SU-DHL-6 (cell line): ENCODE data around the gene ABCA6.

Source experiments
- H2AFZ ChIP-seq: fragments of 200-600 bp; sonication (generic); 2 replicates; pipeline ENCODE4 v1.6.1; 2014; ENCODE audit warnings: low read depth, mild to moderate bottlenecking, moderate library complexity, mixed read lengths, antibody characterized with exemption, low read length; ENCODE audit not compliant: severe bottlenecking
- H3F3A ChIP-seq: fragments of 200-600 bp; shearing (Covaris generic); 2 replicates; pipeline ENCODE4 v1.6.0; 2016; ENCODE audit warnings: antibody characterized with exemption, mild to moderate bottlenecking; ENCODE audit not compliant: insufficient read depth
- H3K27ac ChIP-seq: fragments of 200-600 bp; sonication (generic); 2 replicates; pipeline ENCODE4 v1.5.1; 2016; ENCODE audit warnings: low read depth, mild to moderate bottlenecking, low read length, moderate library complexity, mixed read lengths
- H3K27me3 ChIP-seq: fragments of 200-600 bp; sonication (generic), shearing (Covaris generic); 2 replicates; pipeline ENCODE4 v1.6.0; 2014; ENCODE audit warnings: mild to moderate bottlenecking, low read length
- H3K36me3 ChIP-seq: fragments of 200-600 bp; sonication (generic); 2 replicates; pipeline ENCODE4 v1.6.1; 2014; ENCODE audit warnings: mild to moderate bottlenecking, low read length, mixed read lengths
- H3K4me2 ChIP-seq: fragments of 300-600, 200-600 bp; shearing (Covaris generic), sonication (generic); 2 replicates; pipeline ENCODE4 v1.6.0; 2014; ENCODE audit warnings: low read length, low read depth, mild to moderate bottlenecking; ENCODE audit not compliant: poor library complexity, severe bottlenecking
- H3K4me3 ChIP-seq: fragments of 200-600 bp; sonication (generic); 2 replicates; pipeline ENCODE4 v1.5.1; 2014; ENCODE audit warnings: antibody characterized with exemption, low read length, mild to moderate bottlenecking, mixed read lengths; ENCODE audit not compliant: insufficient read depth, poor library complexity, severe bottlenecking
- H3K79me2 ChIP-seq: fragments of 200-600 bp; sonication (generic); 2 replicates; pipeline ENCODE4 v1.6.1; 2014; ENCODE audit warnings: mild to moderate bottlenecking, low read length, moderate library complexity; ENCODE audit not compliant: insufficient read depth
- H3K9ac ChIP-seq: fragments of 200-600 bp; sonication (generic); 2 replicates; pipeline ENCODE4 v1.7.0; 2014; ENCODE audit warnings: mild to moderate bottlenecking, low read length
- H3K9me2 ChIP-seq: fragments of 200-600 bp; sonication (generic); replicated peaks from 2 replicates; pipeline ENCODE4 v1.6.1; 2014; ENCODE audit warnings: low read length; ENCODE audit not compliant: insufficient read depth
- H3K9me3 ChIP-seq: fragments of 200-600 bp; sonication (generic); 2 replicates; pipeline ENCODE4 v1.6.1; 2014; ENCODE audit warnings: low read length, mixed read lengths; ENCODE audit not compliant: insufficient read depth
- H4K20me1 ChIP-seq: fragments of 200-600 bp; sonication (generic); 2 replicates; pipeline ENCODE4 v1.6.1; 2014; ENCODE audit warnings: low read depth, mild to moderate bottlenecking, antibody characterized with exemption, low read length, moderate library complexity, mixed read lengths
- CTCF ChIP-seq: fragments of 200-600 bp; sonication (generic); IDR thresholded peaks from one replicate; pipeline ENCODE4 v1.5.1; 2017; ENCODE audit warnings: antibody characterized with exemption, mild to moderate bottlenecking, low read length, moderate library complexity; ENCODE audit not compliant: insufficient read depth, poor library complexity, severe bottlenecking
- EZH2phosphoT487 ChIP-seq: fragments of 200-600 bp; sonication (generic), shearing (Covaris generic); conservative IDR thresholded peaks from 2 replicates; pipeline ENCODE4 v1.6.1; 2018; ENCODE audit warnings: mild to moderate bottlenecking, antibody characterized with exemption, low read length, moderate library complexity, mixed read lengths

Gene ABCA6

DNA sequence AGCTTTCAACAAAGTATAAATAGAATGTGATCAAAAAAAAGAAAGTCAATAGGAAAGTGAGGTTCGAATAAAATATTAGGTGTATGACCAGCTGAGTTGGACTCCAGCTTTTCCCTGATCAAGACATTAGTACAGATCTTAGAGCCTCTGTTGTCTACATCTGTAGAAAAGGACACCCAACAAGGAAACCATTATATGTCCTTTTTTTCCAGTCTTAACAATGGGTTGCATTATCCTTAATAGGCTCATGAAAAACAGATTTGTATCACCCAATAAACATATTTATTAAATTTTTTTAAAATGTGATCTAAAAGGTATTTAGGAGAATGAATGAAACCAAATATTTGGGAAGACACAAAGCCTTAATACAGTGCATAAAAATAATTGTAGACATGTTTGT, 18.1 kb downstream of the ABCA6 start:
- Histone ChIP-seq H3K9ac (no peak overlapping the region), H3K79me2 (no peaks in the 10 kb centered on the region), H3F3A (no peaks in the 10 kb centered on the region), H2AFZ (no peak overlapping the region), H3K27me3 (no peaks in the 10 kb centered on the region), H3K9me3 (no peaks in the 10 kb centered on the region), H3K4me2 (no peak overlapping the region), H3K9me2 (no peaks in the 10 kb centered on the region), H4K20me1 (no peaks in the 10 kb centered on the region), H3K27ac (no peak overlapping the region), H3K4me3 (no peak overlapping the region), H3K36me3 (no peaks in the 10 kb centered on the region)
- TF ChIP-seq CTCF (no peak), EZH2phosphoT487 (no peak)

- Histone ChIP-seq H3K4me2 (no peak overlapping the region), H2AFZ (no peak overlapping the region)
- TF ChIP-seq CTCF = no peak
- no peak for TF ChIP-seq EZH2phosphoT487
Observed at GRCh38 chr17:69122065-69122464, 19.6 kb downstream of the ABCA6 start.

DNA sequence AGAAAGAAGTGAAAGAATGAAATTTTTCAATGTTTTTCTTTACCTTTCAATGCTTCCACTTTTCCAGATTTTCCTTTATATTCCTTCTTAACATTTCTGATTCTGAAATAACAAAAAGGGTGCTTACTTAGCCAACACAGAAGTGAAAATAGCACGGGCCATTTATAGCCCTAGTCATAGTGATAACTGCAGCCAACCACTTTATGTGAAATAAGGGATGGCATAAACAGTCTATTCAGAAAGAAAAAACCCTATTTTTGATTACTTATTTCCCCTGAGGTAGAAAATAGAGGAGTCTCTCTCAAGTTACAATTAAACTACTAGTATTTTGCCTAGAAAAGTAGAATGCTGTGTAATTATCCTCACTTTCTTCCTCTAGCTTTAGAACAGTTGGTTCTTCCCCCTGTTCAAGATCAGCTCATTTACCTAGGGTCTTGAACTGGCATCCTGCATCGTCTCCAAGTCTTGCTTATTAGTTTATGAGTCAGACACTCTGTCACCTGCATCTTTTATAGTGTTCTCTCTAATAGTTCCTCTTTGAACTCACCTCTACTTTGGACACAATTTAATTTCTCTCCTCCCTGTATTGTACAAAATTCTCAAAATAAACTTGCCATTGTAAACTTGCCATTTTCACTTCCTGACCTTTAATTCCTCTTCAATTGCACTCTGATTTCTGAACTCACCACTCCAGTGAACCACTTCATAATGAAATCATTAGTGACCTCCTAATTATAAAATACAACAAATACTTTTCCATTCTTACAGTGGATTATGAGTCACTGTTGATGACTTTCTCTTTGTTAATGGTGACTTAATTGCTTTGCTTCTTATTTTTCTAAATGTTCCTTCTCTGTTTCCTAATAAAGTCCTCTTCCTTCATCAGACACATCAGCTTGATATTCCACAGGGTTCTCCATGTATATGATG, 23.6 kb downstream of the ABCA6 start:
- H3K9me2 ChIP-seq = no peaks in the 10 kb centered on the region
- no peak overlapping the region for H3K4me3 ChIP-seq
- H3K79me2 ChIP-seq = no peaks in the 10 kb centered on the region
- no peaks in the 10 kb centered on the region for H3K36me3 ChIP-seq
- H2AFZ ChIP-seq = no peak overlapping the region
- no peaks in the 10 kb centered on the region for H3F3A ChIP-seq
- no peak overlapping the region for H3K9ac ChIP-seq
- TF ChIP-seq EZH2phosphoT487 (no peak), CTCF (no peak)
- no peaks in the 10 kb centered on the region for H3K27me3 ChIP-seq
- no peaks in the 10 kb centered on the region for H3K9me3 ChIP-seq
- H3K27ac ChIP-seq = no peak overlapping the region
- no peak overlapping the region for H3K4me2 ChIP-seq
- H4K20me1 ChIP-seq = no peaks in the 10 kb centered on the region

More at GRCh38 chr17:69122065-69122464, 19.6 kb downstream of the ABCA6 start:
- Histone ChIP-seq H3K79me2 (no peaks in the 10 kb centered on the region), H3K9me3 (no peaks in the 10 kb centered on the region), H3K4me3 (no peak overlapping the region), H3K27me3 (no peaks in the 10 kb centered on the region), H3K9ac (no peak overlapping the region), H3K36me3 (no peaks in the 10 kb centered on the region), H4K20me1 (no peaks in the 10 kb centered on the region), H3K27ac (no peak overlapping the region), H3F3A (no peaks in the 10 kb centered on the region), H3K9me2 (no peaks in the 10 kb centered on the region)
